ENCODE measurements around the gene CSH1.
A peak's percentile ranks its signal among the peaks of the same experiment; 100 is the strongest.

CSH1 gene

DNA sequence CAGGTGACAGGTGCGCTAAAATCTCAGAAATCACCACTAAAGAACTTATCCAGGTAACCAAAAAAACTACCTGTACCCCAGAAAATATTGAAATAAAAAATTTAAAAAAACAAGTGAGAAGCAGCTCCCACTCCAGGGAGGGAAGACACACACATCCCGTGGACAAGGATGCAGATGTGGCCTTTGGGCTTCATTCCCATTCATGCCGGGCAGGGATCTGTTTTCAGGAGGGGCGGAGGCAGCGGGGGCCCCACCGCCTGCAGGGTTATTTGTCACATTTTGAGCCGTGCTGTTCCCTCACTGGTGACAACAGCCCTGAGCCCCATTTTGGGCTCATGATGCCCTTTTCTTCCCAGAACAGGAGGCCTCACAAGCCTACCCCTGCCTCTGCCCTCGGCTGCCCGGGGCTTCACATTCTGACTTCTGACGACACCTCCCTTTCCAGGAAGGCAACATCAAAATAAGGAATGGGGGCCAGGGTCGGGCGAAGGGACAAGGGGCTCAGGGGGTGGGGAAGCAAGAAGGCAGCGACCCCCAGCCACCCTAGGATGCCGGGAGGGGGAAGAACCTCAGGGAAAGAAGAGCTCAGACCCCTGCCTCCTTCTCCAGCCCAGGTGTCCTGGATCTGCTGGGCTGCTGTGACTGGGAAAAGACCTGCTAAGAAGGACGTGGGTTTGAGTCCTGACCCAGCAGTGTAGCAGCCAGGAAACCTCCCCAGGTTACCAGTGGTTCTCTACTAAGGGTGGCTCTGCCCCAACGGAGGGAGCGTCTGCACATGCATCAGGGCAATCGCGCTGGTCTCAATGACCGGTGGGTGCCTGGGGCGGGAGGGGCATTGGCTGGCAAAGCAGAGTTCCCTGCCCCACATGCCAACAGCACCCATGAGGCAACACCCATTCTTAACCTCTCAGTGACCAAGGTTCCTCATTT, 38.1 kb upstream of the CSH1 start:
- Mint-ChIP-seq H3K27me3 (no peaks in the 10 kb centered on the region), H3K9me3 (no peaks in the 10 kb centered on the region), H3K27ac (peak overlapping the region; percentile 25 to 57), H3K4me3 (no peak overlapping the region), H3K4me1 (ENCODE audit: low read depth in 2 of 2) (peaks cover 31 to 37% of the 10 kb centered on the region in 2 donors), H3K36me3 (ENCODE audit: insufficient read depth) (peaks cover 9% of the 10 kb centered on the region)
- ATAC-seq (replicated peaks) (no peak), DNase-seq (no peak)

DNA sequence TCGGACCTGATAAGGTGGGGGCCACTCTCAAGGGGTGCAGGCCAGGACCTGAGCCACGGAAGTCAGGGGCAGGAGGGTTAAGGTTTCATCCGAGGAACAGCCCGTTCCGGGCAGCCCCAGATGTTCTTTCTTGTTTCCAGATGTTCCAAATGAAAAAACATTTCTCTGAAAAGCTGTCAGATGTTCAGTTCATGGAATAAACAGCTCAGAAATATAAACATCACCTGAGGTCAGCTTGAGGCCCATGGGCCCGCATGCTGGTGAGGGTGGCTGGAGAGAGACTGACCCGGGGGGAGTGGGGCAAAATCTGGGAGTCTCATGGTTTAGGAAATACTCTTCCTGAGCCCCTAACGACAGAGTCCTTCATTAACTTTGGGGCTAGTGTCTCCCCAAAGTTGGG, 37.2 kb upstream of the CSH1 start:
- no peak for ATAC-seq (replicated peaks)
- DNase-seq = no peak
- Mint-ChIP-seq H3K9me3 (no peaks in the 10 kb centered on the region), H3K4me3 (peak overlapping the region in 1 of 2 donors; percentile 80), H3K27me3 (no peaks in the 10 kb centered on the region), H3K27ac (peak overlapping the region; percentile 25 to 92), H3K36me3 (ENCODE audit: insufficient read depth) (peaks cover 13% of the 10 kb centered on the region), H3K4me1 (ENCODE audit: low read depth in 2 of 2) (peaks cover 23 to 31% of the 10 kb centered on the region in 2 donors)

DNA sequence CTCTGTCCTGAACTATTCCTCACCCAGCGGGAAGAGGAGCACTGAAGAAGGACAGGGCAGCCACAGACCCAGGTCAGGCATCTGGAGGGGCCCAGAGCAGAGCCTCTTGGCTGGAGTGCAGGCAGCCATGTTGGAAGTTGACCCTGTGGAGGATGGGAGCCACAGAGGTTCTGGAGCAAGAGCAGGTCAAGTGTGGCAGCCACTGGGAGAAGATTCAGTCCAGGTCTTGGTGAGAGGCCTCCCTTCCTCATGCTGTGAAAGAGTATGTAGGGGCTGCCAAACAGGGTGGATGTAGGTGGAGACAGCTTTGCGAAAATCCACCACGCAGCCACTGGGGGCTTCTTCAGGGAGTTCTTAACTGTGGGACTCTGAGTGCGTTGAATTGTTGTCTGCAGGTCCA, 36.3 kb upstream of the CSH1 start:
- Mint-ChIP-seq H3K36me3 (ENCODE audit: insufficient read depth) (peaks cover 13% of the 10 kb centered on the region), H3K4me1 (ENCODE audit: low read depth in 2 of 2) (peaks cover 23 to 26% of the 10 kb centered on the region in 2 donors), H3K27me3 (no peaks in the 10 kb centered on the region), H3K9me3 (no peaks in the 10 kb centered on the region), H3K4me3 (peak overlapping the region; percentile 70 to 80), H3K27ac (peak overlapping the region; percentile 86 to 92)
- ATAC-seq (replicated peaks) (no peak), DNase-seq (no peak)

DNA sequence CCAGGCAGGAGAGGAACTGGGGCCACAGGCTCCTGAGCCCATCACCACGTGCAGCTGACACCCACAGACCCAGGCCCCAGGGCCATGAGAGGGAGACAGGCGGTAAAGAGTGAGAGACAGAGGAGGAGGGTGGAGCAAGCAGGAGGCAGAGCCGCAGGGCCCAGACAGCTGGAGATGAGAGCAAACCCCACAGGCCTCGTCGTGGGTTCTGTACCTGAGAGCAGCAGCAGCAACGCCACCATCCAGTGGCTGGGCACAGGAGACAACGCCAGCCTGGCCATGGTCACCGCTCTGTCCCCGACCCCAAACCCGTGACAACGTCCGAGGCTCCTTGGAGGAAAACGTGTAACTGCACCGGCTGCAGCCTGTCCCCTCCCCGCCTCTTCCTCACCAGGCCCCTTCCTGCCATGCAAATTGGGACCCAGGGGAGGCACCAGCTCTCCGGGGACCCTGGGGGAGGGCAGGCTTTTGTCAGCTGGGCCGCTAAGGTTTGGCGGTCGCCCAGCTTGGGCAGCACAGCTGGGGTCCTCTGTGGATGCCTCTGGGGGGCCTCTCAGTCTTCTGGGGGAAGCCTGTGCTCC, 35.7 kb upstream of the CSH1 start, which contains the start of gene CD79B:
CD79B (minus strand) TSS at position 351 of the 581 bp plus-strand sequence; CDS start at position 281, 70 bp downstream.
- Mint-ChIP-seq H3K4me3 (peak within 1 kb of the TSS; percentile 70 to 80), H3K27me3 (no peaks in the 10 kb centered on the region), H3K36me3 (ENCODE audit: insufficient read depth) (peaks cover 13% of the 10 kb centered on the region), H3K4me1 (ENCODE audit: low read depth in 2 of 2) (peaks cover 23 to 26% of the 10 kb centered on the region in 2 donors), H3K9me3 (no peaks in the 10 kb centered on the region), H3K27ac (peak within 1 kb of the TSS; percentile 86 to 92)
- DNase-seq (no peak), ATAC-seq (replicated peaks) (peak; percentile 75)

DNA sequence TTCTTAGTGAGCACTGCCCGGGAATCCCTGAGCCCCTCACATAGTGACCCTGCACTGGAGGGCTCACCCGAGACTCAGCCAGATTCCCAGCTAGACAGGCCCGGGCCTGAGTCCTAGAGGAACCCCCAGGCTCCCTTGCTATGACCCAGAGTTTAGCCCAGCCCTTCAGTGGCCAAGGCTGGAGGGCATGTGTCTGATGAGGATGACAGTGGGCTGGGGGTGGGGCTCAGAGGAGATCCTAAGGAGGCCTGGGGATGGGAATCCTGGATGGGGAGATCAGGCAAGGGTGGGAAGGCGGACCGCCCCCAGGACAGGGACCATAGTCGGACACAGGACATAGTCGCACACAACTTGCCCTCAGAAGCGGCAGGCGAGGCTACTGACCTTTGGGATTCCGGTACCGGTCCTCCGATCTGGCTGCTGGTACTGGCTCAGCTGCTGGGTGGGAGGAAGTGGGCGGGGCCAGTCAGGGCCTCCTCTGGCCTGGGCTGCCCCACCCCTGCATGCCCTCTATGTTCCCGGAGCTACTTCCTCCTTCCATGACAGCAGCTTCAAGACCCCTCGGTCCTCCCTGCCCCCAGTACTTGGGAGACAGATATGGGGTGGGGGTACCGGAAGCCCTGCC, 34.7 kb upstream of the CSH1 start:
- ATAC-seq (replicated peaks) = peak; percentile 83
- peak; percentile 38 to 44 (median 42) for DNase-seq
- H3K27ac Mint-ChIP-seq = peak overlapping the region; percentile 86 to 92
- peaks cover 23 to 26% of the 10 kb centered on the region in 2 donors for H3K4me1 Mint-ChIP-seq (ENCODE audit: low read depth in 2 of 2)
- H3K27me3 Mint-ChIP-seq = no peaks in the 10 kb centered on the region
- no peaks in the 10 kb centered on the region for H3K9me3 Mint-ChIP-seq
- peak overlapping the region; percentile 70 to 80 for H3K4me3 Mint-ChIP-seq
- peaks cover 14% of the 10 kb centered on the region for H3K36me3 Mint-ChIP-seq (ENCODE audit: insufficient read depth)

DNA sequence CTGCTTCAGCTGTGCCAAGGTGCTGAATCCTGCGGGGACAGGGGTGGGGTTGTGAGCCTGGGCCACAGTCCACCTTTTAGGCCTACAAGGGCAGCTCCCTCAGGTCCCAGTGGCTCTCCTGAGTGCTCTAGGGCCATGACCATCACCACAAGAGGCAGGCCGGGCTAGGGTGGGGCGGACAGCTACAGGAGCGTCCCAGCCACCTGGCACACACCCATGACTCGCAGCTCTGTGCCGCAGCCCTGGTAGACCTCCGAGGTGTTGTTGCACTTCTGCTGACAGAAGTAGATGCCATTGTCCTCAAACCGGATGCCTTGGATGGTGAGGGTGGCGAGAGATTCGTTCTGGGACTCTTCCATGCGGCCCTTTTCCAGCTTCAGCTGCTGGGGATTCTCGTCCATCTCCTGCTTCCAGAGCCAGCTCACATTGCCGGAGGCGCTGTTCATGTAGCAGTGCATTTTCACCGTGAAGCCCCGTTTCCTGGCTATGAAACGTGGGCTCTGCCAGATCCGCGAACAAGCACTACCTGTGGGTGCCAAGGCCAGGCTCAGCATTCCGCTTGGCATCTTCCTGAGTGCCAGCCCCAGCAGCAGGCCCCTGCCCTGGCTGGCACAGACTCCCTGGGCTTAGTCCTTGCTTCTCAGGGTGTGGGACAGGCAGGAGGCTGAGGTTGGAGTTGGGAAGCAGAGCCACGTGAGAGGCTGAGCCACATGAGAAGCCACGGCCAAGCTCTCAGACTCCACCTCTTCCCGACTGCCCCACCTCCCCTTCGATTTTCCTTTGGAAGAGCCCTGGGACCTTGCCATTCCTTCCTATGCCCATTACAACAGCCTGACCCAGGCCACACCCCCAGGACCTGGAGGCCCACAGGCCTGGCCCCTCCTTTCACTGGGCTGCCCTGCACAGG, 33.7 kb upstream of the CSH1 start:
- peaks cover 23 to 26% of the 10 kb centered on the region in 2 donors for H3K4me1 Mint-ChIP-seq (ENCODE audit: low read depth in 2 of 2)
- H3K4me3 Mint-ChIP-seq = peak overlapping the region; percentile 70 to 80
- ATAC-seq (replicated peaks) (no peak), DNase-seq (no peak)
- peak overlapping the region; percentile 86 to 92 for H3K27ac Mint-ChIP-seq
- H3K27me3 Mint-ChIP-seq = no peaks in the 10 kb centered on the region
- peaks cover 16% of the 10 kb centered on the region for H3K36me3 Mint-ChIP-seq (ENCODE audit: insufficient read depth)
- no peaks in the 10 kb centered on the region for H3K9me3 Mint-ChIP-seq

DNA sequence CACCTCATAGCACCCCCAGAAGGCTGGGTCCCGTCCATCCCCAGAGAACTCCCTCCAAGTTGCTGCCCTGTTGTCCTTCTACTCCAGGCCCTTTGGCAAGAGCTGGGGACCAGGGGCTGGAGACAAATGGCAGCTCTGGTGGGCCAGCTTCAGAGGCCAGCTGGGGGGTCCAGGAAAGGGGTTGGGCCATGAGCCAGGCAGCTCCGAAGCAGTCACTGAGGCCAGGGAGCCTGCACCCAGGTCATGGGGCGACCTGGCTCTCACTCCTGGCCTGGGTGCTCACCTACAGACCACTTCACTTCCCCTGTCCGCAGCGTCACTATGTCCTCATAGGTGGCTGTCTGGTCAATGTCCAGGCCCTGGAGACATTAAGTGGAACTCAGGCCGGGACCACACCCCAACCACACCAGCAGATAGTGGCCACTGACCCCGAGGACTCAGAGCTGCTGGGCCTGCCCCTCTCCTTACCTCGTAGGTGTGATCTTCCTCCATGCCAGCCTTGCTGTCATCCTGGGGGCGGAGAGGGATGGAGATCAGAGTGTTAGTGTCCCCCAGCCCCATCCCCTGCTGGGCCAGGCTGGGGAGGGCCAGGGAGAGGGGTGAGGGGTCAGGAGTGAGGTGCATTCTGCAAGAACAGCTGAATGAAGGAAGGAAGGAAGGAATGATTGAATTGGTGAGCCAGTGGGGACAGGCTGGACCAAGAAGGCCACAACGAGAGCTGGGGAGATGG, 32.8 kb upstream of the CSH1 start:
- peaks cover 16% of the 10 kb centered on the region for H3K36me3 Mint-ChIP-seq (ENCODE audit: insufficient read depth)
- H3K4me1 Mint-ChIP-seq (ENCODE audit: low read depth in 2 of 2) = peaks cover 23 to 26% of the 10 kb centered on the region in 2 donors
- H3K4me3 Mint-ChIP-seq = peak overlapping the region; percentile 16 to 41
- DNase-seq = no peak
- ATAC-seq (replicated peaks) = no peak
- no peaks in the 10 kb centered on the region for H3K9me3 Mint-ChIP-seq
- peak overlapping the region in 1 of 2 donors; percentile 59 for H3K27ac Mint-ChIP-seq
- no peaks in the 10 kb centered on the region for H3K27me3 Mint-ChIP-seq

DNA sequence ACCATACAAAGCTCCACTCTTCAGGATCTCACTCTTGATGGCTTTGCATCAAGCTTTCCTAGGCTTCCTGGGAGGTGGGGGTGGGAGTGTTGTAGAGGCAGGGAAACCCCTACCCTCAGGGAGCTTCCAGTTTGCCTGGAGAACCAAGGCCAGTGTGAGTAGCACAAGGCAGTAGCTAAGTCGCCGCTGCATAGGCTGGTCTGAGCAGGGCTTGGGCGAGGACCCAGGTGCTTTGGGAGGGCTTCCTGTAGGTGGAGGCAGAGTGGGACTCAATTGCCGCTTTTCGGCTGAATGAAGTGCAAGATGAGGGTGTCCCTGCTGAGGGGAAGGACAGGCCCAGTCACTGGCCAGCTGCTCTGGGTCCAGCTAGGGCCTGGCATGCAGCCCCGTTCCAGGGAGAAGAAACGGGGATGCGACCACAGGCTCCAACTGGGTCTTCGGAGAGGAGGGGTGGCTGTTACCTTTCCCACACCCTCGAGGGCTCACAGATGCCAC, 31.8 kb upstream of the CSH1 start:
- H3K27ac Mint-ChIP-seq = no peak overlapping the region
- peaks cover 23 to 25% of the 10 kb centered on the region in 2 donors for H3K4me1 Mint-ChIP-seq (ENCODE audit: low read depth in 2 of 2)

DNA sequence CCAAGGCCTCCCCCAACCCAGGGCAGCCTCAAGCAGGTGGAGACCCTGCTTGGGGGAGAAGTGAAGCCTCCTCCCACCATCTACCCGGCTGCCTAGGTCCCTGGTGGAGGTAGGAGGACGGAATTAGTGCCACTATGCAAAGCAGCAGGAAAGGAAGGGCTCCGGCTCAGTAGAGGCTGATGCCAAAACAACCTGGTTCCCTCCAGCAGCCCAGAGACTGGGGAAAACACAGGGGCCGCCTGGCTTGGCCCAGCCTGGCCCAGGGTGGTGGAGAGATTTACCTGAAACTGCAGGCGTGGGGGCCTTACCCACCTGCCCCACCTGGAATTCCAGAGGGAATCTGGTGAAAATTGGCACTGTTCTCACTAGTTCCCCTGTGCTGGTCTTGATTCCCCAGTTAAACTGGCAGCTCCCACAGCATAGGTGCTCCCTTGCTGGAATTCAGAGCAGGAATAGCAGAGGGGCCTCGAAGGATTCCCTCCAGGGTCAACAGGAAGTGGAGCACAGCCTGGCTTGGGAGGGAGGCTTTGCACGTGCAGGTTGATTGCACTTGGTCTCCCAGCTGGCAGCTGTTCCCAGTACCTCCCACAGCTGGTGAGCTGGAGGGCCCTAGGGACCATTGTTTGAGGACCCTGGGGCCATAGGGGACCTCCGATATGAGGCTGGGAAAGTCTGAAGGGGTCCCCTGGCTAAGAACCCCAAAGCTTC, 31.2 kb upstream of the CSH1 start:
- Mint-ChIP-seq H3K27me3 (no peaks in the 10 kb centered on the region), H3K9me3 (no peaks in the 10 kb centered on the region)

More for the DNA sequence above, 31.8 kb upstream of the CSH1 start:
- Mint-ChIP-seq H3K9me3 (no peaks in the 10 kb centered on the region), H3K36me3 (ENCODE audit: insufficient read depth) (peaks cover 16% of the 10 kb centered on the region), H3K4me3 (no peak overlapping the region), H3K27me3 (no peaks in the 10 kb centered on the region)
- DNase-seq (no peak), ATAC-seq (replicated peaks) (no peak)

DNA sequence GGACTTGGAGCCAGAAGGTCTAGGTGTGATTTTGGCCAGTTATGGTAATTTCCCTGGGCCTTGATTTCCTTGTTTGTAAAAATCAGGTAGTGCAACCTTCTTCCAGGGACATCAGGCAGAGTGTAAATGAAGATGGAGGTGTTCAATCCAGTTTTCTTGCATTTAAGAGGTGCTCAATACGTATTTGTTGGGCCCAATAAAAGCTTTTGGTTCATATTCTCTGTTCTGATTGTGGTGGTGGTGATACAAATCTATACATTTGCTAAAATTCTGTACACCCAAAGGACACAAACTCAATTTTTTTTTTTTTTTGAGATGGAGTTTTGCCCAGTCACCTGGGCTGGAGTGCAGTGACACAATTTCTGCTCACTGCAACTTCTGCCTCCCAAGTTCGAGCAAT, 29.8 kb upstream of the CSH1 start:
- peaks cover 12% of the 10 kb centered on the region for H3K36me3 Mint-ChIP-seq (ENCODE audit: insufficient read depth)
- H3K4me3 Mint-ChIP-seq = no peak overlapping the region
- no peaks in the 10 kb centered on the region for H3K27me3 Mint-ChIP-seq
- DNase-seq (no peak), ATAC-seq (replicated peaks) (no peak)
- no peak overlapping the region for H3K27ac Mint-ChIP-seq
- H3K9me3 Mint-ChIP-seq = no peaks in the 10 kb centered on the region
- H3K4me1 Mint-ChIP-seq (ENCODE audit: low read depth in 2 of 2) = peaks cover 9 to 12% of the 10 kb centered on the region in 2 donors

More for the DNA sequence above, 31.2 kb upstream of the CSH1 start:
- Mint-ChIP-seq H3K4me1 (ENCODE audit: low read depth in 2 of 2) (peaks cover 20 to 21% of the 10 kb centered on the region in 2 donors), H3K27ac (no peak overlapping the region), H3K4me3 (no peak overlapping the region), H3K36me3 (ENCODE audit: insufficient read depth) (peaks cover 16% of the 10 kb centered on the region)
- ATAC-seq (replicated peaks) (no peak), DNase-seq (no peak)

DNA sequence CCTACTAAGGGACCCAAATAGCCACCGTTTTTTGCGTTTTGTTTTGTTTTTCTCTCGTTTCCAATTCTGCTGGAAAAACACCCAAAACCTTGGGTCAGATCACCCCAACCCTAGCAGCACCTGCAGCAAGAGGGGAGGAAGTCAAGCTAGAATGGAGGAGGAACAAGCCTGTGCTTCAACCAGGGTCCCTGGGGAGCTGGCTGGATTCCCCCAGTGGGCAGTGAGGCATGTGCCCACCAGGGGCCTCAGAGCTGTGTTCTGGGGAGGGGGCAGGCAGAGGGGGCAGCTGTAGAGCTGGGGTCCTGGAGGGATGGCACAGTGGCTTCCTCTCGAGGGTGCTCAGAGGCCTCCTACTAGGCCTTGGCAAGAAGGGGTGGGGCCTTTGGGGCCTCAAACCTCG, 29.2 kb upstream of the CSH1 start:
- Mint-ChIP-seq H3K27me3 (no peaks in the 10 kb centered on the region), H3K9me3 (no peaks in the 10 kb centered on the region), H3K4me3 (no peak overlapping the region), H3K36me3 (ENCODE audit: insufficient read depth) (peaks cover 8% of the 10 kb centered on the region), H3K27ac (peak overlapping the region in 1 of 2 donors; percentile 65), H3K4me1 (ENCODE audit: low read depth in 2 of 2) (peaks cover 4 to 8% of the 10 kb centered on the region in 2 donors)
- DNase-seq = no peak
- ATAC-seq (replicated peaks) = no peak
